ENCODE data around the gene IGLON5. TPM values are rescaled to one million over a fixed set of nuclear protein-coding genes. Genes with fewer than 3 reads are reported as not detected.

The IGLON5 gene
- total RNA-seq, 1 experiment from 2014 or later = not detected

DNA sequence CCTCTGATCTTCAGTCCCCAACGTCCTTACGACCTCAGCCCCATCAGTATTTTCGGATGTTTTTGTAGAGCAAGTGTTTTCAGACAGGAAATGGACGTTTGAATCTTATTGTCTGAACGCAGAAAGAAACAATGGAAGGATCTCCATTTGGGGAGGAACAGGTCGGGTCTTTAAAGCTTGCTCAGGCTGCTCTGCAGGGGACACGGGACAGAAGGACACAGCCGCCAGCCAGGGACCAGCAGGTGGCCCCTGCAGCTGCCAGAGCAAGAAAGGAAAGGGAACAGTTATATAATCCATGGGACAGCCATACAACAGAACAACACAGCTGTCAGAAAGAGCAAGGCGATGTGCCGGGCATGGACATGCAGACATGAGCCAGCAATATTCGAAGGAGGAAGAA, 18.5 kb upstream of the IGLON5 start:
- H3K36me3 Mint-ChIP-seq (ENCODE audit: insufficient read depth, unreplicated experiment) = no peaks in the 10 kb centered on the region
- no TSS peak for BruUV-seq (replicated peaks)
- Histone ChIP-seq H3K36me3 (ENCODE audit: control insufficient read depth, insufficient read depth, low read length) (no peaks in the 10 kb centered on the region), H3K4me1 (no peaks in the 10 kb centered on the region), H3K27me3 (replicated peaks; ENCODE audit: control insufficient read depth, insufficient read depth, low read length) (no peaks in the 10 kb centered on the region), H3K4me3 (ENCODE audit: low read depth, low read length) (no peak overlapping the region), H3K9me3 (no peaks in the 10 kb centered on the region)
- no peak overlapping the region for H3K4me3 Mint-ChIP-seq (ENCODE audit: unreplicated experiment)
- H3K4me1 Mint-ChIP-seq (ENCODE audit: low read depth, unreplicated experiment) = no peaks in the 10 kb centered on the region
- peaks cover 5% of the 10 kb centered on the region for H3K27me3 Mint-ChIP-seq (ENCODE audit: insufficient read depth, unreplicated experiment)
- TF ChIP-seq, protein P1, sequence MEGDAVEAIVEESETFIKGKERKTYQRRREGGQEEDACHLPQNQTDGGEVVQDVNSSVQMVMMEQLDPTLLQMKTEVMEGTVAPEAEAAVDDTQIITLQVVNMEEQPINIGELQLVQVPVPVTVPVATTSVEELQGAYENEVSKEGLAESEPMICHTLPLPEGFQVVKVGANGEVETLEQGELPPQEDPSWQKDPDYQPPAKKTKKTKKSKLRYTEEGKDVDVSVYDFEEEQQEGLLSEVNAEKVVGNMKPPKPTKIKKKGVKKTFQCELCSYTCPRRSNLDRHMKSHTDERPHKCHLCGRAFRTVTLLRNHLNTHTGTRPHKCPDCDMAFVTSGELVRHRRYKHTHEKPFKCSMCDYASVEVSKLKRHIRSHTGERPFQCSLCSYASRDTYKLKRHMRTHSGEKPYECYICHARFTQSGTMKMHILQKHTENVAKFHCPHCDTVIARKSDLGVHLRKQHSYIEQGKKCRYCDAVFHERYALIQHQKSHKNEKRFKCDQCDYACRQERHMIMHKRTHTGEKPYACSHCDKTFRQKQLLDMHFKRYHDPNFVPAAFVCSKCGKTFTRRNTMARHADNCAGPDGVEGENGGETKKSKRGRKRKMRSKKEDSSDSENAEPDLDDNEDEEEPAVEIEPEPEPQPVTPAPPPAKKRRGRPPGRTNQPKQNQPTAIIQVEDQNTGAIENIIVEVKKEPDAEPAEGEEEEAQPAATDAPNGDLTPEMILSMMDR (IDR thresholded peaks at IDR 0.05; ENCODE audit: insufficient read depth in 1 of 2, low read depth in 1 of 2, low read length in 1 of 2, severe bottlenecking in 1 of 2, unreplicated experiment in 1 of 2) = no peak
- no peaks in the 10 kb centered on the region for H3K9me3 Mint-ChIP-seq (ENCODE audit: unreplicated experiment)
- intact Hi-C loops (cut with micrococcal nuclease; ENCODE audit: unreplicated experiment) = no loop called here
- no peak overlapping the region for H3K27ac Mint-ChIP-seq (ENCODE audit: unreplicated experiment)
- ChIA-PET CTCF (no interaction called here), POLR2A (no interaction called here)
- no peak for DNase-seq

- POLR2A ChIA-PET = no interaction called here
- Histone ChIP-seq H3K9me3 (no peaks in the 10 kb centered on the region), H3K4me3 (ENCODE audit: low read depth, low read length) (no peak overlapping the region), H3K27me3 (replicated peaks; ENCODE audit: control insufficient read depth, insufficient read depth, low read length) (no peaks in the 10 kb centered on the region), H3K36me3 (ENCODE audit: control insufficient read depth, insufficient read depth, low read length) (no peaks in the 10 kb centered on the region), H3K4me1 (no peaks in the 10 kb centered on the region)
- no TSS peak for BruUV-seq (replicated peaks)
- H3K27ac Mint-ChIP-seq (ENCODE audit: unreplicated experiment) = no peak overlapping the region
- no peak overlapping the region for H3K4me3 Mint-ChIP-seq (ENCODE audit: unreplicated experiment)
- intact Hi-C loops (cut with micrococcal nuclease; ENCODE audit: unreplicated experiment) = no loop called here
- no peak for DNase-seq
- CTCF ChIA-PET = interaction anchor here (0.9 kb wide), 1 partner anchor 46 kb away, joined by 3 read pairs; no protein-coding TSS in a partner anchor
- TF ChIP-seq, protein P1 (IDR thresholded peaks at IDR 0.05; ENCODE audit: insufficient read depth in 1 of 2, low read depth in 1 of 2, low read length in 1 of 2, severe bottlenecking in 1 of 2, unreplicated experiment in 1 of 2) = no peak
- peaks cover 5% of the 10 kb centered on the region for H3K27me3 Mint-ChIP-seq (ENCODE audit: insufficient read depth, unreplicated experiment)
- no peaks in the 10 kb centered on the region for H3K4me1 Mint-ChIP-seq (ENCODE audit: low read depth, unreplicated experiment)
- no peaks in the 10 kb centered on the region for H3K36me3 Mint-ChIP-seq (ENCODE audit: insufficient read depth, unreplicated experiment)
- H3K9me3 Mint-ChIP-seq (ENCODE audit: unreplicated experiment) = no peaks in the 10 kb centered on the region
These were observed 17.8 kb upstream of the IGLON5 start for GRCh38 chr19:51293571-51294210.

DNA sequence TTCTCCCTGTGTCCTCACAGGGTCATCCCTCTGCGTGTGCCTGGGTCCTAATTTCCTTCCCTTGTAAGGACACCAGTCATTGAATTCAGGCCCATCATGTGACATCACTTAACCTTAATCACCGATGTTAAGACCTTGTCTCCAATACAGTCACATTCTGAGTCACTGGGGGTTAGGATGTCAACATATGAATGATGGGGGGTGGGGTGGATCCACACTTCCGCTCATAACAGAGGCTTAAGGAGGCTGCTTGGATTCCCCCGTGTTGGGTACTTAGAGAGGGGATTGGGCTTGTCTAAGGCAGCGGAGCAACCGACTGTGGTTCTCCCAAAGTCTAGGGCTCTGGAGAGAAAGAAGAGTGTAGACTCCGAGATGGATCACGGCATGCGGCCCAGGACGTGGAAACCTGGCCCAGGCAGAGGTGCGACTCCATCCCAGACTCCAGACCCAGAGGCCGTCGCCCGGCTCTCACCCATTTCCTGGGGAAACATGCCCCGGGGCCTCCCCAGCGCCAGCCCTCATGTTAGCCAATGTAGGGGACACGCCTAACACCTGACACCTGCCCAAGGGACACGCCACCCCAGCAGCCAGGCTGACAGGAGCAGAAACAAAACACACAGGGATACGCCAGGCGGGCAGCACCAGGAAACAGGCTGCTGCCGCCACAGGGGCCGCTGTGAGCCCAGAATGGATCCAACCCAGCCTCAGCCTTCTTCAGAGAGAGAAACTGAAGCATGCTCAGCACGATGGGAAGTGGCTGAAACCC, 17.1 kb upstream of the IGLON5 start:
- no TSS peak for BruUV-seq (replicated peaks)
- ChIA-PET CTCF (interaction anchor here (0.9 kb wide), 1 partner anchor 46 kb away, joined by 3 read pairs; no protein-coding TSS in a partner anchor), POLR2A (no interaction called here)
- H3K36me3 ChIP-seq (ENCODE audit: control insufficient read depth, insufficient read depth, low read length) = no peaks in the 10 kb centered on the region
- intact Hi-C loops (cut with micrococcal nuclease; ENCODE audit: unreplicated experiment) = no loop called here
- Mint-ChIP-seq H3K4me1 (ENCODE audit: low read depth, unreplicated experiment) (no peaks in the 10 kb centered on the region), H3K4me3 (ENCODE audit: unreplicated experiment) (no peak overlapping the region), H3K36me3 (ENCODE audit: insufficient read depth, unreplicated experiment) (no peaks in the 10 kb centered on the region), H3K9me3 (ENCODE audit: unreplicated experiment) (no peaks in the 10 kb centered on the region), H3K27me3 (ENCODE audit: insufficient read depth, unreplicated experiment) (peaks cover 5% of the 10 kb centered on the region), H3K27ac (ENCODE audit: unreplicated experiment) (no peak overlapping the region)
- TF ChIP-seq, protein P1 (IDR thresholded peaks at IDR 0.05; ENCODE audit: insufficient read depth in 1 of 2, low read depth in 1 of 2, low read length in 1 of 2, severe bottlenecking in 1 of 2, unreplicated experiment in 1 of 2) = no peak
- H3K4me1 ChIP-seq = no peaks in the 10 kb centered on the region
- H3K9me3 ChIP-seq = no peaks in the 10 kb centered on the region
- no peaks in the 10 kb centered on the region for H3K27me3 ChIP-seq (replicated peaks; ENCODE audit: control insufficient read depth, insufficient read depth, low read length)
- H3K4me3 ChIP-seq (ENCODE audit: low read depth, low read length) = no peak overlapping the region
- DNase-seq = no peak

All from Caco-2 (cell line).